Neuron (in vitro differentiated cells): ENCODE measurements around the gene ACAD8.

Source experiments
- H2AFZ ChIP-seq: one replicate; pipeline ENCODE4 v1.6.1; 2013; ENCODE audit warnings: low read depth, mild to moderate bottlenecking, inconsistent platforms, low read length, moderate library complexity
- H3K27me3 ChIP-seq: one replicate; pipeline ENCODE4 v1.6.1; 2013; ENCODE audit warnings: low read length; ENCODE audit not compliant: insufficient read depth
- H3K36me3 ChIP-seq: one replicate; pipeline ENCODE4 v1.6.1; 2013; ENCODE audit warnings: low read length; ENCODE audit not compliant: insufficient read depth
- H3K4me1 ChIP-seq: one replicate; pipeline ENCODE4 v1.6.1; 2013; ENCODE audit warnings: low read length; ENCODE audit not compliant: insufficient read depth
- H3K4me3 ChIP-seq: 2 replicates; pipeline ENCODE4 v1.5.1; 2013; ENCODE audit warnings: mild to moderate bottlenecking, low read length, moderate library complexity
- H3K9me3 ChIP-seq: one replicate; pipeline ENCODE4 v1.6.1; 2013; ENCODE audit warnings: low read length

The ACAD8 gene

DNA sequence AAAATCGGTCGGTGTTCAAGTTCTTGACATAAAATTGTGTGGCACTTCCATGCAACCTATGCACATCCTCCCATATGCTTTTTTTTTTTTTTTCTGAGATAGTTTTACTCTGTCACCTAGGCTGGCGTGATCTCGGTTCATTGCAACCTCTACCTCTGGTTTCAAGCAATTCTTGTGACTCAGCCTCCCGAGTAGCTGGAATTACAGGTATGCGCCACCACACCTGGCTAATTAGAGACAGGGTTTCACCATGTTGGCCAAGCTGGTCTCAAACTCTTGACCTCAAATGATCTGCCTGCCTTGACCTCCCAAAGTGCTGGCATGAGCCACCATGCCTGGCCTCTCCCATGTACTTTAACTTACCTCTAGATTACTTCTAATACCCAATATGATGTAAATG is 37.8 kb downstream of the ACAD8 start:
- H3K4me1 ChIP-seq: peaks cover 9% of the 10 kb centered on the region
- no peak overlapping the region for H3K4me3 ChIP-seq
- no peaks in the 10 kb centered on the region for H3K9me3 ChIP-seq
- H3K27me3 ChIP-seq: peaks cover 8% of the 10 kb centered on the region
- H3K36me3 ChIP-seq: no peaks in the 10 kb centered on the region
- H2AFZ ChIP-seq: no peak overlapping the region

DNA sequence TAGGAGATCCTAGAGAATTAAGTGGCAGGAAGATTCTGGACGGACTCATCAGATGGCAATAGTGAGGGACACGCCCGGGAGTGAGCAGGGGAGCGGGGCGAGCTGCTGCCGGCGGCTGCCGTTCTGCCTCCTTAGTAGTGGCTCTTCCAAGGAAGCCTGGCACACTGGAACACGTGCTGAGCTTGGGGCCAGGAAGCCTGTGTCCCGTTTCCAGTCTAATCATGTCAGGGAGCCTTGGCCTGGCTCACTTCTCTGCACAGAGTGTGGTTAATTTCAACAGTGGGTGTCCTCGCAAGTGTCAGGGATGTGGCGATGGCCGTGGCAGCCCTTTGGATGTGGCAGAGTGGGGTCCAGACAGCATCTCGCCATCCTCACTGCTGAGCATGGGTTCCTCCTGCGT is 39.3 kb downstream of the ACAD8 start:
- H3K4me1 ChIP-seq: peaks cover 9% of the 10 kb centered on the region
- H2AFZ ChIP-seq: no peak overlapping the region
- no peaks in the 10 kb centered on the region for H3K9me3 ChIP-seq
- H3K36me3 ChIP-seq: no peaks in the 10 kb centered on the region
- H3K4me3 ChIP-seq: no peak overlapping the region
- peaks cover 8% of the 10 kb centered on the region for H3K27me3 ChIP-seq

DNA sequence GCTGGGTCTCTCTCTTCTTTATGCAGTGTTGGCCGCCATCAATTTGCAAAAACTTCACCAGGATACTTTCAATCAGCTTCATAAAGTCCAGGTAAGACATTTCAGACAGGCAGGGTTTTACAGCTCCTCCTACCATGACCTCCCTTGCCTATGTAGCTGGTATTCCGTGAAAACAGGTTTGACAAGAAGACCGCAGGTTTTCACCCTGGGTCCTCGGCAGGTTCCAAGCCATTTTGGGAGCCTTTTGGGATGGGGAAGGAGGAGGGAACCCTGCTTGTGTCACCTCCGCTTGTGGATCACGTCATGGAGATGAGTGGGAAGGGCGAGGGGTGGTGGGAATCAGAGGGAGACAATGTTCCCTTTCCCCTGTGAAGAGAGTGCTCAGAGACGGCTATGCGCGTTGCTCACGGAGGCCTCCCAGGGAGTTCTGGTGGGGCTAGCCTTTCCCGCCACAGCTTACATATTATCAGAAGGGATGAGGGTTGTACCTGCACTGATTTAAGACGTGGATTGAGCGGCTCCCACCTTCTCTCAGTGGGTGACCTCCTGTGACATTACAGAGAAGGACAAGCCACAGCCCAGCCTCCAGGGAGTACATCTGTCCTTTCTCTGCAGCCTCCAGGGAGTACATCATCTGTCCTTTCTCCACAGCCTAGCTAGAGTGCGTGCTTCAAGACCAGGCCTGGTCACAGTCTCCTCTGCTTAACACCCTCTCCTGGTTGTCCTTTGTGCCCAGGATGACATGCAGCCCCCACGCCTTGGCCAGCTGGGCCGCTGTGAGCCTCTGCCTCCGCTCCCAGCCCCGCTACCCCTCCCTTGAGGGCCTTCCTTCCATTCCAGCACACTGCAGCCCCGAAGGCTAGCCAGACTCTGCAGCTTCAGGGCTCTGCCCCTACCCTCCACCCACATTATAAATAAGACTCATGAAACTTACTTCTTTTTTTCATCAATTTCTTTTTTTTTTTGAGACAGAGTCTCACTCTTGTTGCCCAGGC is 40.0 kb downstream of the ACAD8 start:
- Histone ChIP-seq H3K27me3 (peaks cover 8% of the 10 kb centered on the region), H3K36me3 (no peaks in the 10 kb centered on the region), H2AFZ (no peak overlapping the region), H3K4me3 (no peak overlapping the region), H3K4me1 (peaks cover 9% of the 10 kb centered on the region), H3K9me3 (no peaks in the 10 kb centered on the region)

DNA sequence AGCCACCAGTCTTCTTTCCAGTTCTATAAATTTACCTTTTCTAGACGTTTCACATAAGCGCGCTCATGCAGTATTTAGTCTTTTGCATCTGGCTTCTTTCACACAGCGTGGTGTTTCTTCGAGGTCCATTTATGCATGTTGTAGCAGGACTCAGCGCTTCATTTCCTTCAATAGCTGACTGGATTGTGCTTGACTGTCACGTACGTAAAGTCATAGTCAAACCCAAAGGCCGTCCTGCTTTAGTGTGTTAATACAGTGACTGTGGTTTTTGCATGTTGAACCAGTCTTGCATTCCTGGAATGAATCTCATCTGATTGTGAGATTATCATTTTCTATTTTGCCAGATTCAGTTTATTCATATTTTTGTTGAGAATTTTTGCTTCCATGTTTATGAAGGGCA is 41.3 kb downstream of the ACAD8 start:
- peaks cover 13% of the 10 kb centered on the region for H3K27me3 ChIP-seq
- H2AFZ ChIP-seq: no peak overlapping the region
- no peaks in the 10 kb centered on the region for H3K36me3 ChIP-seq
- peaks cover 4% of the 10 kb centered on the region for H3K4me1 ChIP-seq
- no peaks in the 10 kb centered on the region for H3K9me3 ChIP-seq
- no peak overlapping the region for H3K4me3 ChIP-seq

DNA sequence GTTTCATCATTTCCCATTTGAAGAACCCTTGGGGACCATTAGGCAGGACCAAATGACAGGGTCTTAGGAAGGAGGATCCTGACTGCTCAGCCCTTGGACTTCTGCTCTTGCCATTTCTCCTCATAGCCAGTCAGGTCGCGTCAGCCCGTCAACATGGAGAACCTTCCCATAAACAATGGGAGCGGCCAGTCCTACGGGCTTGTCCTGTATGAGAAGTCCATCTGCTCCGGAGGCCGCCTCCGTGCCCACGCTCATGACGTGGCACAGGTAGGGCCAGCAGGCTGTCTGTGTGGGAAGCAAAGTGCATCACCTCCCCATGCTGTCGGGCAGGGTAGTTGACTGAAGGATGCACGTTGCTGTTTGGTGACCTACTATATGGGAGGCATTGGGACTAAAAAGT is 58.9 kb downstream of the ACAD8 start:
- no peaks in the 10 kb centered on the region for H3K9me3 ChIP-seq
- peaks cover 17% of the 10 kb centered on the region for H3K27me3 ChIP-seq
- H3K36me3 ChIP-seq: no peaks in the 10 kb centered on the region
- H2AFZ ChIP-seq: no peak overlapping the region
- no peak overlapping the region for H3K4me3 ChIP-seq
- no peaks in the 10 kb centered on the region for H3K4me1 ChIP-seq

DNA sequence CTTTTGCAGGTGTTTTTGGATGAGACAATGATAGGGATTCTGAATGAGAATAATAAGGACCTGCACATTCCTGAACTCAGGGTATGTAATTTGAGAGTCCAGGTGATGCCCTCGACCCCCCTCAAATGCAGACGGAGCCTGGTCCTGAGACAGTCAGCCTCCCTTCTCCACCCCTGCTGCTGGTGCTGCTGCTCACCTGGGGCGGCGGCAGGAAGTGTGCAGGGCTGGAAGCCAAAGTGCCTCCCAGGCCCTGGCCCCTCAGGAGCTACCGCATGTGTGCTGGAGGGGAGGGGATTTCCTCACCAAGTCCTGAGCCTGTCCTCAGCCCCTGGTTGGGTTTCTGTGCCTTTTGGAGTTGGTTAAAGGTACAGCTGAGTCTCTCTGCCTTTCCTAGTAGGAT is 59.4 kb downstream of the ACAD8 start:
- Histone ChIP-seq H3K27me3 (peaks cover 17% of the 10 kb centered on the region), H3K4me1 (no peaks in the 10 kb centered on the region), H2AFZ (no peak overlapping the region), H3K9me3 (no peaks in the 10 kb centered on the region), H3K4me3 (no peak overlapping the region), H3K36me3 (no peaks in the 10 kb centered on the region)

DNA sequence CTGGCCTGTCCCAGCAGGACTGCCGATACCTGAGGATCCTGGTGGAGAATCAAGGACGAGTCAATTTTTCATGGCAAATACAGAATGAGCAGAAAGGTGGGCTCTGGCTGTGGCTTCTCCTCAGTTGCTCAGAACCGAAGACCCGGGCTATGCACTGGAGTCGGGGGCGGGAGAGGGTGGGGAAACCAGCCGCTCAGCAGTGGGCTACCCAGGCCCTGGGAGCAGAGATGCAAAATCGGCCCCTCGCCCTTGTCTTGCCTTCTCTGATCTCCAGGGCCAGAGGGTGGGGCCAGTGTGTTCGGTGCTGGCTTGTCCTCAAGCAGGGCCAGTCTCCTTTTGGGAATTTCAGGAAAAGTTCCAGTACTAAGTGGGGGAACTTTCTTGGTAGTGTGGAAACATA is 60.0 kb downstream of the ACAD8 start:
- no peaks in the 10 kb centered on the region for H3K36me3 ChIP-seq
- H3K27me3 ChIP-seq: peaks cover 17% of the 10 kb centered on the region
- no peaks in the 10 kb centered on the region for H3K9me3 ChIP-seq
- H3K4me1 ChIP-seq: no peaks in the 10 kb centered on the region
- no peak overlapping the region for H2AFZ ChIP-seq
- H3K4me3 ChIP-seq: no peak overlapping the region

DNA sequence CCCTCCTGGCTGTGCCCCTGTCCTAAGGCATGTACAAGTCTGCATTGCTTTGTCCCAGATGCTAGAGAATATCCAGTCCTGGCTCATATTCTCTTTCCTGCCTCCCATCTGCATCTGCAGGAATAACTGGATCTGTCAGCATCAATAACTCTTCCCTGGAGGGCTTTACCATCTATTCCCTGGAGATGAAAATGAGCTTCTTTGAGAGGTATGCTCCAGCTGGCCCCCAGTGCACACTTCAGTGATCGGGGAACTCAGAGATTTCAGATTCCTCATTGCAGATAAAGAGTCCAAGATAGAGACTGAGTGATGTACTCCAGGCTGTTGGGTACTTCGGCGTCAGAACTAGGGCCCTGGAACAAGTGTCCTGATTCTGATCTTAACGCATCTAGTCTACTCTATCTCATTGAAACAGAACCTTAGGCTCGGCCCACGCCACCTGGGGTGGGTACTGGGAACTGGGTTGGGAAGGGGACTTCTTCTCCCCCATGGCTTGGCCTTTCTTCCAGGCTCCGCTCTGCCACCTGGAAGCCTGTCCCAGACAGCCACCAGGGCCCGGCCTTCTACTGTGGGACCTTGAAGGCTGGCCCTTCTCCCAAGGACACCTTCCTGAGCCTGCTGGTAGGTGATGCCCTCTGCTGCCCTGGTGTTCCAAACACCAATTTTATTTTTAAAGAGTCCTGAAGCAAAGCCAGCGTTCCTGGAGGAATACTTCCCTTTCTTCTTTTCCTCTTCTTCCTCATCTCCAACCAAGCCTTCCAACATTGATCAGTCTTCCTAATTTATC is 60.6 kb downstream of the ACAD8 start:
- no peak overlapping the region for H3K4me3 ChIP-seq
- no peak overlapping the region for H2AFZ ChIP-seq

More for the DNA sequence above, 60.6 kb downstream of the ACAD8 start:
- Histone ChIP-seq H3K4me1 (no peaks in the 10 kb centered on the region), H3K36me3 (no peaks in the 10 kb centered on the region), H3K9me3 (no peaks in the 10 kb centered on the region), H3K27me3 (peaks cover 17% of the 10 kb centered on the region)
